B cell (primary cell): ENCODE measurements around the gene RCBTB1.

Source experiments
- CTCF ChIP-seq: fragments of 200-600 bp; IDR thresholded peaks from one replicate; pipeline ENCODE4 v1.8.0; 2022; ENCODE audit warnings: antibody characterized with exemption, mild to moderate bottlenecking
- EZH2 ChIP-seq: IDR thresholded peaks from 2 replicates; pipeline ENCODE4 v1.6.1; 2012; ENCODE audit warnings: borderline replicate concordance, low read depth, mild to moderate bottlenecking, moderate library complexity, low read length; ENCODE audit not compliant: insufficient read depth, poor library complexity, severe bottlenecking

GRCh38 chr13:49539313-49539712 is 46.0 kb downstream of the RCBTB1 start:
- no peak for TF ChIP-seq CTCF
- TF ChIP-seq EZH2: no peak
